HG03095 (cell line): ENCODE results near the gene MCC.

Source experiments
- ATAC-seq: cut with Tn5 transposase; IDR thresholded peaks from one replicate; pipeline ENCODE4 v1.9.1; 2021; ENCODE audit warnings: moderate library complexity; ENCODE audit not compliant: unreplicated experiment

Gene MCC

GRCh38 chr5:113325054-113325453 is 163.2 kb downstream of the MCC start:
- no peak for ATAC-seq

- ATAC-seq, result no peak
Observed at GRCh38 chr5:113321276-113321675, 167.0 kb downstream of the MCC start.

GRCh38 chr5:113320273-113320780 is 167.9 kb downstream of the MCC start:
- ATAC-seq, result no peak

GRCh38 chr5:113319256-113320053 is 168.8 kb downstream of the MCC start:
- ATAC-seq, result no peak

- no peak for ATAC-seq
Observed at GRCh38 chr5:113317636-113318035, 170.6 kb downstream of the MCC start.

- no peak for ATAC-seq
Observed at GRCh38 chr5:113311301-113311700, 177.0 kb downstream of the MCC start.

GRCh38 chr5:113302120-113302519 is 186.1 kb downstream of the MCC start:
- no peak for ATAC-seq

- no peak for ATAC-seq
Observed at GRCh38 chr5:113299591-113299990, 188.7 kb downstream of the MCC start.

GRCh38 chr5:113296676-113297075 is 191.6 kb downstream of the MCC start:
- no peak for ATAC-seq

- no peak for ATAC-seq
Observed at GRCh38 chr5:113295111-113295539, 193.1 kb downstream of the MCC start.

- peak; percentile 93 for ATAC-seq
Observed at GRCh38 chr5:113294311-113295110, 193.7 kb downstream of the MCC start.

GRCh38 chr5:113293975-113294310 is 194.3 kb downstream of the MCC start:
- peak; percentile 28 for ATAC-seq

- ATAC-seq, result no peak
Observed at GRCh38 chr5:113293068-113293974, 194.9 kb downstream of the MCC start.

GRCh38 chr5:113292462-113292861 is 195.8 kb downstream of the MCC start:
- no peak for ATAC-seq

- no peak for ATAC-seq
Observed at GRCh38 chr5:113283558-113283957, 204.7 kb downstream of the MCC start.

GRCh38 chr5:113282472-113282871 is 205.8 kb downstream of the MCC start:
- ATAC-seq, result no peak

- ATAC-seq, result no peak
Observed at GRCh38 chr5:113281194-113281593, 207.1 kb downstream of the MCC start.

- ATAC-seq, result no peak
Observed at GRCh38 chr5:113280541-113280940, 207.7 kb downstream of the MCC start.

- ATAC-seq, result no peak
Observed at GRCh38 chr5:113278976-113279375, 209.3 kb downstream of the MCC start.

GRCh38 chr5:113276493-113276892 is 211.8 kb downstream of the MCC start:
- ATAC-seq, result no peak

- ATAC-seq, result no peak
Observed at GRCh38 chr5:113276001-113276400, 212.3 kb downstream of the MCC start.
